Dermis microvascular lymphatic vessel endothelial cell (primary cell): ENCODE measurements around the gene PRR5L. TPM values are rescaled to one million over a fixed set of nuclear protein-coding genes. Genes with fewer than 3 reads are reported as not detected.
A peak's percentile ranks its signal among the peaks of the same experiment; 100 is the strongest.

ENCODE experiments used
- DNase-seq, 2 donors: peaks; one replicate each; pipeline versions ENCODE4 v3.0.0 to v3.0.0-alpha.2; 2010; ENCODE audit warnings: low read depth in 2 of 2
- total RNA-seq: library from RNA; depleted of rRNA; stranded (reverse); fragments of >200 nt; gene quantifications from 2 replicates; pipeline ENCODE4 v1.2.1, GENCODE V29; 2014

PRR5L gene
- total RNA-seq, 1 donor from 2014 or later = 5.4 TPM

GRCh38 chr11:36432738-36433137 lies 136.7 kb downstream of the PRR5L start:
- no peak for DNase-seq

- DNase-seq = no peak
Observed at GRCh38 chr11:36436064-36436463, 140.0 kb downstream of the PRR5L start.

DNA sequence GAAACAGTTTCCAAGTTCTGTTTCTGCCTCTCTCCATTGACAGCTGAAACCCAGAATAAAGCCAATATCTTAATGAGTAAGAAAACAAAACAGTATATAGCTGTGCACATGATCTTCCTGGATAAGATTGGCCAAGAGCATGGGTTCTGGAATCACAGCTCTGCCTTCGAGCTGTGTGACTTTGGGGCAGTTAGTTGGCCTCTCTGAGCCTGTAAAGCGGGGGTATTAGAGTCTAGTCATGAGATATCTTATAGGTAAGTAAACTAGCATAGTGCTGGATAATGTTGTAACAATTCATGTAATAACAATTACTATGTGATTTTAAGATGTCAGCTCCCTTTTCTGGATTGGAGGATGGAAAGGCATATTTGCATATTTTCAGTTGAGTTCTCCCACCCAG lies 140.5 kb downstream of the PRR5L start:
- DNase-seq = no peak

- DNase-seq = no peak
Observed at GRCh38 chr11:36437413-36437812, 141.3 kb downstream of the PRR5L start.

DNA sequence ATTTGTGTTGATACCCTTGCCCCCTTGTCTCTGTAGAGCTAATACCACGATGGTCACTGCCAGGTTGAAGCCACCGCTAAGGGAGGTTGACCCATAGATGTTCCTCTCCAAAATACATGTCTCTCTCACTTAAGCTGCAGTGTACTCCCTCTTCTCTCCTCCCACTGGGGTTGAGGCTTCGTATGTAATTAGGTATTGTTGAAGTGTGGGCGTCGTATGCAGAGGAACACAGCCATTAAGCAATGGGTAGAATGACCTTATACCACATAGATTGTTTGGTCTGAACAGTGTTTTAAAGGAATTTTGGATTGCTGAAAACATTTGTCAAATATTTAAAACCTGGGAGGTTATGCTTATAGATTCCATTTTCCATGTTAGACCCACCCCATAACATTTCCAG lies 142.0 kb downstream of the PRR5L start:
- DNase-seq = no peak

GRCh38 chr11:36441610-36442208 lies 145.6 kb downstream of the PRR5L start:
- no peak for DNase-seq

- DNase-seq = no peak
Observed at GRCh38 chr11:36443661-36444060, 147.6 kb downstream of the PRR5L start.

DNA sequence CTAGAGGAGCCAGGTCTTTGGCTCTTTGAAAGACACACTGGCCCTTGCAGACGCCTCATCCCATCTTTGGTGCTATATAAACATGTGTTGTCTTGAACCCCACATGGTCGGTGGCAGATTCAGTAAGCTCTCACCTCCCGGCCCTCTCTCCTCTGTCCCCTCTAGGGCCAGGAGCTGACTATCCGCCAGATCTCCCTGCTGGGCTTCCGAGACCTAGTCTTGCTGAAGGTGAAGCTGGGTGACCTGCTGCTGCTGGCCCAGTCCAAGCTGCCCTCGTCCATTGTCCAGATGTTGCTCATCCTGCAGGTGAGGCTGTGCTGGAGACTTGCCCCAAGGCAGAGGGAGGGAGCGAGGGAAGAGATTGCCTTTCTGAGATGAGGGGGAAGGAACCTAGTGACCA lies 150.0 kb downstream of the PRR5L start:
- DNase-seq = no peak

DNA sequence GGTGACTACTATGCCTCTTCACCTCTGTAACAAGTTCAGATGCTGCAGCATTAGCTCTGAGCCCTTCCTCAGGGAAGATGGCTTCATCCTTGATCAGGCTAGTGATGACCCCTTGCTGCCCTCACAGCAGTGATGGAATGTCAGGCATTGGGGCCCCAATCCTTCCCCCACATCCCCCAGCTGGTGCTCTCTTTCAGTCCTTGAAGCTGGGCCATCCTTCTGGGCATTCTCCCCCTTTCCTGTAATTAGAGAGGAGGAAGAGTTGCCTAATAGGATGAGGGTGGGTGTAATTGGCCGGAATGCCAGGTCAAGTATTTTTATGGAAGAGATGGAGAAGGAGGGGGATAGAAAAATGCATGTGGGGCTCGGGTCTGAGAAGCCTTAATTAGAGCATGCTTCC lies 151.4 kb downstream of the PRR5L start:
- DNase-seq = no peak

DNA sequence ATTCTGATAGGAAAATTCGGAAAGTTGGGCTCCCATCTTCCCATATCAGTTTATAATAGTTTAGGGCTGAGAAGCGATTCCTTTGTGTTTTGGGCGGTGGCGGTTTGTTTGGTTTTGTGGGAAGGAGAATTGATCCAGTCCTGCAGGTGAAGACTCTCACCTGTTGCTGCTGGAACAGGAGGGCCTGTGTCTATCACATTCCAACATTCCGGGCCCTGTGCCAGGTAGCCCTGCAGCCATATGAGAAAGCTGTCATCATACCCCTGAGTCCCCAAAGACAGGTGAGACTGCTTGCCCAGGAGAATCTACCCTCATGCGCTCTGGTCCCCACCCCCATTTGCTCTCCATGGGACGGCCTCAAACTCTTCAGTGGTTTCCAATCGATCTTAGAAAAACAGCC lies 151.9 kb downstream of the PRR5L start:
- DNase-seq = no peak

DNA sequence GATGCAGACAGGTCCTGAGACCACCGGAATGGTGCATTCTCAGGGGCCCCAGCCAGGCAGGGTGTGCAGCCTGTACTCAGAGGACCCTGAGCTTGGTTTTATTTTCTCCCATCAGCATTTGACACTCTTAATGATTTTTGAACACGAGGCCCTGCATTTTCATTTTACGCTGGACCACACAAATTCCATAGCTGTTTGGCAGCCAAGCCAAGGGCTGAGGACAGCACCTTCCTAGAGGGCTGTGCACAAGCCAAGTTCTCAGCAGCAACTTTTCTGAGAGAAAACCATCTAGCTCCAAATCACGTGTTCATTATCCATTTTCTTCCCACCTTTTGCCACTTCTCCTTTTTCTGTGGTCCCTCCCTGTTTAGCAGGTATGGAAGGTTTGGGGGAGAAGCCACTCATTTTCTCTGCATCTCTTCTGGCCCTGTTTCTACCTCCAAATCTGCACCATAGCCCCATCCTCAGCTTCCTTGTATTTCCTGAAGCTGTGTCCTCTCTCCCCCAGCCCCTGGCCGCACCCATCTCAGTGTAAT lies 153.5 kb downstream of the PRR5L start:
- no peak for DNase-seq

- DNase-seq = no peak
Observed at GRCh38 chr11:36450110-36450572, 154.1 kb downstream of the PRR5L start.

- no peak for DNase-seq
Observed at GRCh38 chr11:36451045-36451444, 155.0 kb downstream of the PRR5L start.

DNA sequence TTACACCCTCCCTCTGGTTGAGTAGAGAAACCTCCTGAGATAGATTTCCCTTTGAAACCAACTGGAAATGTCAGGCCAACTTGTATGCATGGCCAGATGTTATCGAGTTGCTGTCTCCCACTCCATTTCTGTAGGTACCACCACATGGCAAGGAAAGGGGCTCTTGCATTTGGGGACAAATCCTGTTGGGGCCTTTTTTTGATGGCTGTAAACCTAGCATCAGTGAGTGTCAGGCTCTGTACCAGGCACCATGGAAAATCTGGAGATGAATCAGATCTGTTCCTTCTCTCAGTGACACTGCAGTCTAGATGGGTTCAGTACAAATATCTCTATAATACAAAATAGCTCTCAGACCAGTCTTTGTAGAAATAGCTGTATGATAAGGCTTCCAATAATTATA lies 155.6 kb downstream of the PRR5L start:
- no peak for DNase-seq

DNA sequence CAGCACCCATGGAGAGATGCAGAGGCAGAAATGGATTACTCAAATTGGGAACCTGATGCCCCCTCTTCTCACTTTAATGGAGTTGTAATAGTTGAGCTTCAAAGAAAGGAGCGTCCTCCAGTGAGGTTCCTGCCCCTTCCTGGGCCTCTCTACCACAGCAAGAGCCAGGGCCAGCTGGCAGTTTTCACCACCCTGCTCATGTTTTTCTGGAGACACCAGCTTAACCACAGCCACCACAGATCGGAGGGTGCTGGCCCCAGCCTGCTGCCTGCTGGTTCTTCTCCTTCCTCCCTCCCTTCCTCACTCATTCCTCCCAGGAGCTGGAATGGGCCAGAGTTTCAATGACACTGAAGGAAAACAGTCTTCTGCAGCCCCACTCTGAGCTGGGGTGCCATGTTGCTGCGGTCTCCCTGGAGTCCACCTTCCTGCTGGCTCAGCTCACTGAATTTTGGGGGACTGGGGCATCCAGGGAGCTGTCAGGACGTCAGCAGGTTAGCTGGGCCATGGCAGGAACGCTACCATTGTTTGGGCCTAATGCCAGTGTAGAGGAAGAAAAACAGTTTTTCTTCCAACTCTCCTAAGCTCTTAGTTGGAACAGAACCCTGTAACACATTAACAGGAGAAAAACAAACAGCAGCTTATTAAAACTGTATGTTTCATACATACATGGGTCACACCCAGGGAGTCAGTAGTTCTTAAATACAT lies 156.3 kb downstream of the PRR5L start:
- no peak for DNase-seq

DNA sequence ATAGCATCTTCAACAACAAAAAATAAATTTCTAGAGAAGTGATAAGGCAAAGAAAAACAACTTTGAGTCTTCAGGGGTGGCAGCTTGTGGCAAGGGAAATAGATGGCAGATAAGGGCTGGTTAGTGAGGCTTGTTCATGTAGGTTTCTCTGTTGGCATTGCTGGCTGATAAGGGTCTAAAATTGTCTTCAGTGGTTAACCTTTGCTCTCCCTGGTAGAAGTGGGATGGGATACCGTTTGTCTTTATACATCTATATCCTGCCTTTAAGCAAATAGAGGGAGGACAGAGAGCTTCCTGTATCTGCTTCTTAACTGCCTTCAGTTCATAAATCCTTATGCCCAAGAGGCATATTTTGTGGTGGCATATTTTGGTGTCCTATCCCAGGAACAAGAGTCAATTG lies 156.9 kb downstream of the PRR5L start:
- no peak for DNase-seq

GRCh38 chr11:36453678-36454077 lies 157.6 kb downstream of the PRR5L start:
- DNase-seq = no peak

- no peak for DNase-seq
Observed at GRCh38 chr11:36454551-36454940, 158.5 kb downstream of the PRR5L start.

DNA sequence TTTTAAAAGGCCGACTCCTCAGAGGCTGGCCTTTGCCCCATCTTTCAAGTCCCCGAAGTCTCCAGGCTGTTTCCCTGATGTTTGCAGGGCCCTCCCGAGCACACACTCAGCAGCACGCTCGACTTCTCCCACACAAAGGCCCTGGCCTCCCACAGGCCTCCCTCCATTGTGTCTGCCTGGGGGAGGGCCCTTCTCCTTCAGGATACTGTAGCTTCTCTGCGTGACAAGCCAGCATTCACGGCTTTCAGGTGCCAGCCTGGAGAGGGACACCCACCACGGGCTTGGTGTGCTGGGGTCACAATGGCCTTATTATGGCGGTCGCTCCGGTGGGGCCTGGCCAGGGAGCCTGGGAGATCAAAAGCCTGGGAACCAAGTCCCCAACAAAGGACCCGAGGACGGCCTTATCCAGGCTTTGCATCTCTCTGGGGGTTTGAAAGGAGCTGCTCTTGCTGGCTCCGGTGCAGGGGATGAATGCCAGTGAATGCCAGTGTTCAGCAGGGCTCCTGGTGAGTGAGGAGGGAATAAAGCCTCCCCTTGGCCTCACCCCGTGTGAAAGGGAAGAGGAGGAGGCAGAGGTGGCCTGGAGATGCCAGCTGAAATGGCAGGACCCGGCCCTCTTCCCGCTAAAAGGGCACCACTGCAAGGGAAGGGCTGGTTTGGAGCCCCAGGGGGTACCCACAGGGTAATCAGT lies 159.0 kb downstream of the PRR5L start:
- no peak for DNase-seq

- DNase-seq = peak in 1 of 2 donors; percentile 39
Observed at GRCh38 chr11:36455658-36456111, 159.6 kb downstream of the PRR5L start.

DNA sequence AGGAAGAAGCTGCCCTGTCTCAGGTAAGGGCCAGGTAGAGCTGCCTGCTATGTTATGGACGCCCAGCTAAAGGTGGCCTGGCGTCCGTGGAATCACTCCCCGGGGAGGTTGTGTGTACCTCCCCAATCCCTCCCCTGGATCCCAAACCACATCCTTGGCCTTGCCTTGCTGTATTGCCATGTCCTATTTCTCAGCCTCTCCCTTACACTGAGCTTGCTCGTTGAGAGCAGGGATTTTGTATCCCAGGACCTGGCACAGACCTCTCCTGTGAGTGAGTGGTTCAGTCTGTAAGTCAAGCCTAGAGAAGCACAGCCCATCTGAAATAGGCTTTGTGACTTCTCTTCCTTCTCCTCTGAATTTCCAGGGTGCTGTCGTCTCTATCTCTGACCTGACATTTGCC lies 160.1 kb downstream of the PRR5L start:
- no peak for DNase-seq

DNA sequence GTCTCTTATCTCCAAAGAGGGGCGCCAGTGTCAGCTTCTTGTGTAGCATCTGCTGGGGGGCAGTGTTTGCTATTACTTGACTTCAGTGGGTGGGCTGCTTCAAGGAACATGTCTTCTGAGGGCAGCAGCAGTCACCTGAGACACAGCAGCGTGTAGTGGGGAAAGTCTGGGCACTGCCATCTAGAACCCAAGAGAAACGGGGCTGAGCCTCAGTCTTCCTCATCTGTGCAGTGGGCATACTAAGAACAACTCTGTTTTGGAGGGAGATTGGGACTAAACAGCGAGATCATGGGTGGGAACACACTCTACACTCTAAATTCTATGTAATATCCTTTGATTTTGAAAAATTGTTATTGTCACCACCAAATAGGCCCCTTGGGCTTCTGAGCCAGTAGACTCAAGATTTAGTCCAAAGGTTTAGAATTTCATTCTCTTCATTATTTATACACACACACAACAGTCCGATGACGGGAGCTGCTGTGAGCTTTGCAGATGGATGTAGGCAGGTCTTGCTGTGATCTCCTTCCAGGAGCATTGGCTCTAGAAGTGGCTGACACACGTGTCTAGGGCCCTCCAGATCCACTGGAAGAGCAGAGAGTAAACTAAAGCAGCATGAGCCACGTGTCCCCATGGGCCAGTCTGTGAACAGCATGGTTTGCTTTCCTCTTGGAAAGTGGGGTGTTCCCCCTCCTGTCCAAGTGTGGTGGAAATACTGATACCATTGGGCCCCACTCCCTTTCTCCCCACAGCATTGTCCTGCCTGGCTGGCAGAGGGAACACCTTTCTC lies 162.2 kb downstream of the PRR5L start:
- DNase-seq = no peak
